Smooth muscle cell of bladder (primary cell): ENCODE data around the gene ADCY10. TPM values are rescaled to one million over a fixed set of nuclear protein-coding genes. Genes with fewer than 3 reads are reported as not detected.

Source experiments
- total RNA-seq: library from RNA; depleted of rRNA; stranded (reverse); fragments of >200 nt; gene quantifications from 2 replicates; pipeline ENCODE4 v1.2.3, GENCODE V29; 2014

ADCY10 gene
- under 0.01 and 0.37 TPM in 2 replicates for total RNA-seq

GRCh38 chr1:167913895-167914496, at the start of gene ADCY10:
Gene ADCY10, minus strand, starts transcription at chr1:167914134. Its CDS starts 8,994 bp downstream, at chr1:167905140.

GRCh38 chr1:167936930-167937708, 23.2 kb upstream of the ADCY10 start, which contains the start of gene MPC2:
Gene MPC2, minus strand, starts transcription at chr1:167937072. Its CDS starts 1,231 bp downstream, at chr1:167935841.

GRCh38 chr1:167936068-167936929, 22.4 kb upstream of the ADCY10 start, which contains the start of gene DCAF6:
Gene DCAF6, plus strand, starts transcription at chr1:167936683. Its CDS starts 229 bp downstream, at chr1:167936912.

Other genes with a start within 250 kb of the ADCY10 start
- 192 and 207 TPM in 2 replicates for gene MPZL1, start 192.2 kb downstream of the ADCY10 start, total RNA-seq
- gene DCAF6, start 22.5 kb upstream of the ADCY10 start, total RNA-seq, result 59.7 and 71.6 TPM in 2 replicates
- gene MPC2, start 22.9 kb upstream of the ADCY10 start, total RNA-seq, result 37.7 and 39.8 TPM in 2 replicates
- gene GPR161, start 222.8 kb upstream of the ADCY10 start, total RNA-seq, result 11.3 and 11.8 TPM in 2 replicates